Epidermal melanocyte (primary cell): ENCODE results near the gene TRIP13.

ENCODE experiments used
- DNase-seq: peaks from one replicate; pipeline ENCODE4 v3.0.0; 2011; ENCODE audit warnings: low spot score; ENCODE audit not compliant: insufficient read length

The TRIP13 gene

DNA sequence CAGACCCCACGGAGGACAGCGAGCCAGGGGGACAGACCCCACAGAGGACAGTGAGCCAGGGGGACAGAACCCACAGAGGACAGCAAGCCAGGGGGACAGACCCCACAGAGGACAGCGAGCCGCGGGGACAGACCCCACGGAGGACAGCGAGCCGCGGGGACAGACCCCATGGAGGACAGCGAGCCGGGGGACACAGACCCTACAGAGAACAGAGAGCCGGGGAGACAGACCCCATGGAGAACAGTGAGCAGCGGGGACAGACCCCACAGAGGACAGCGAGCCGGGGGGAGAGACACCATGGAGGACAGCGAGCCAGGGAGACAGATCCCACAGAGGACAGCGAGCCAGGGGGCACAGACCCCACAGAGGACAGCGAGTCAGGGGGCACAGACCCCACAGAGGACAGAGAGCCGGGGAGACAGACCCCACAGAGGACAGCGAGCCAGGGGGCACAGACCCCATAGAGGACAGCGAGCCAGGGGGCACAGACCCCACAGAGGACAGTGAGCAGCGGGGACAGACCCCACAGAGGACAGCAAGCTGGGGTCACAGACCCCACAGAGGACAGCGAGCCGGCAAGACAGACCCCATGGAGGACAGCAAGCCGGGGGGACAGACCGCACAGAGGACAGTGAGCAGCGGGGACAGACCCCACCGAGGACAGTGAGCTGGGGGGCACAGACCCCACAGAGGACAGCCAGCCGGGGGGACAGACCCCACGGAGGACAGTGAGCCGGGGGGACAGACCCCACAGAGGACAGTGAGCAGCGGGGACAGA, 37.5 kb upstream of the TRIP13 start:
- DNase-seq, result no peak

DNA sequence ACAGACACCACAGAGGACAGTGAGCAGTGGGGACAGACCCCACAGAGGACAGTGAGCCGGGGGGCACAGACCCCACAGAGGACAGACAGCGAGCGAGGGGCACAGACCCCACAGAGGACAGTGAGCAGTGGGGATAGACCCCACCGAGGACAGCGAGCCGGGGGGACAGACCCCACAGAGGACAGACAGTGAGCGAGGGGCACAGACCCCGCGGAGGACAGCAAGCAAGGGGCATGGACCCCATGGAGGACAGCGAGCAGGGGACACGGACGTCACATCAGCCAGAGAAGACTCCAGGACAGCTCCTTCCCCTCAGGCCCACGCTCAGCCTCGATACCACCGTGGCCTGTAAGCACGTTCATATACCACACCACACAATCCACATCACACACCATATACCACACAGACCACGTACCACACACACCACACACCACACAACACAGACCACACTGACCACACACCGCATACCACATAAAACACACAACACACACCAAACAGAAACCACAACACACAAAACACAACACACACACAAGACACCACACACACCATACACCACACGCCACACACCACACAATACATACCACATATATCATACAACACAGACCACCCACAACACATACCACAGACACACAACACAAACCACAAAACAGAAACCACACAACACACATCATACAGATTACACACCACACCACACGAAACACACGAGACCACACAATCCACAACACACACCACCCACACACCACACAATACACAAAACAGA, 36.7 kb upstream of the TRIP13 start:
- DNase-seq, result no peak

DNA sequence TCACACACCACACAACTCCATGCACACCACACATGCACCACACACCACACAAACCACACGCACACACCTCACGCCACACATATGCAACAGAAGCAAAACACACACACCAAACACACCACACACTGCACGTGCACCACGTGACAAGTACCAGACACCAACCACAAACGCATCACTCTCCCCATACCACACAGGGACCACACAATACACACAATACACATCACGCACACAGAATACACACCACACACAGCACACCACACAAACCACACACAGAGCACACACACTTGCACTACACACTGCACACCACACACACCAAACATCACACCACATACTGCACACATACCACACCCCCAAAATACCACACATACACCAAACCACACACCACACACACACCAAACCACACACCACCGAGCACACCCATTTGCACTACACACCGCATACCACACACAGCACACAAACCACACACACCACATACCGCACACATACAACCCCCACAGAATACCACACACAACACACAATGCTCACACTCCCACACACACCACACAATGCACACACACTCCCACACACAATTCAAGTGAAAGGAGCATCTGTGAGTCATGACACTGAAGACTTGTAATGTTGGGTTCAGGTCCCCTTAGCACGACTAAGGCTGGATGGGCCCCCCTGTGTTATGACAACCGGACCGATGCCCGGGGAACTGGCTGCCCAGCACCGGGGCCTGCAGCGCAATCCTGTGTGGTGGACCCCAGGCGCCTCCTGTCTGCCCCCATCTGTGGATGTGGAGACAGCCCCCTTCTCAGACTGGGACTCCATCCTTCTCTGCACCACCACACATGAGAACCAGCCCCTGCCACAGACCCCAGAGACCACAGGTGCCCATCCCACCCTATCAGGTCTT, 35.9 kb upstream of the TRIP13 start:
- DNase-seq, result no peak

DNA sequence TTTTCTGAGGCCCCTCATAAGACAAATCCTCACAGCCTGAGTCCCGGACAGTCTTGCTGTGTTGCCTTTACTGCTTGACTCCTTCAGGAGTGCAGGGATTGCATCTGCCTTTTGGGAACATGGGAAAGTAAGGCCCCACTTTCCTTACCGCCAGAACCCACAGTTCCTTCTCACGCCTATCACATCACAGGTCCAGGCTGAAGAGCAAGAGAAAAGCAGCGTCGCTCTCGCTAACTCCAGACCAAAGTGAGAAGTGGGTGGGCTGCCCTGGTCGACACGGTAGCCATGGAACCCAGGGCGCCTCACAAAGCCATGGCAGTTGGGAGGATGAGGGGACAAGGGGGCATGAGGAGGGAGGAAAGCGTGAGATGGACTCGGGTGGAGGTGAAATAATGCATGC, 34.0 kb upstream of the TRIP13 start:
- DNase-seq, result no peak

DNA sequence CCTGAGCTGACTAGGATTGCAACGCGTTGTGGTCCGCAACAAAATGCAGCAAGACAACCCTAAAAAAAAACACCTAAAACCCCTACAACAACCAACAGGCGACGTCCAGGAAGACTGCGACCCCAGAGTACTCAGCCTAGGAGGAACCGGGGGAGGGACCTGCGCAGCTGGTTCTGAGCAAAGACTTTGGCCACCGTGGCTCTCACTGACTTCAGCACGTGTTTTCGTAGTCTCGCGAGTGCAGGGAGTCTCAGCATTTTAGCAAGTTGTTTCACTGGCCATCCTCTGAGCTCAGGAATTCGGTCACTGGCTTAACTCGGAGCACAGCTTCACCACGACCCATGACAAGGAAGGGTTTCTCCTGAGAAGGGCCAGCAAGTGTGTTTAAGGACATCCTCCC, 33.3 kb upstream of the TRIP13 start:
- no peak for DNase-seq

DNA sequence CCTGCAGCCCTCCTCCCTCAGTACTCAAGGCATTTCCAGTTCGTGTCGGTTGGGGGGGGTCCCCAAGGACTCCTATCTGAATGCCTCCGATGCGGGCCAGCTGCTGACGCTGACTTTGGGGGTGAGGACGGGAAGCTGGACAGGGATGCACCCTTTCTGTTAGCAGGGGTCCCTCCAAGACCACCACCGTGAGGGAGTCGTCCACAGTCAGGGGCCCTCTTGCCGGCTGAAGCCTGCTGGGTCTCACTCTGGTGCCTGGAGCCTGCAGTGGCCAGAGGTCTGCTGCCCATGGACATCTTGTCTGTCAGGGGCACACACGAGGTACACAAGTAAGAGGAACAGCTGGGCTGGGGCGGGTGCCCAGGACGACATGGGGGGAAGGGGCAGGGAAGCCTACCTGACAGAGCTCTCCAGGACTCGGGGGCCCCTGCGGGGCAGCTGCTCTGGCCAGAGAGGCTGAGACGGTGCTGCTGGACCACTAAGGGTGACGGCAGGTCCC, 32.8 kb upstream of the TRIP13 start:
- no peak for DNase-seq

DNA sequence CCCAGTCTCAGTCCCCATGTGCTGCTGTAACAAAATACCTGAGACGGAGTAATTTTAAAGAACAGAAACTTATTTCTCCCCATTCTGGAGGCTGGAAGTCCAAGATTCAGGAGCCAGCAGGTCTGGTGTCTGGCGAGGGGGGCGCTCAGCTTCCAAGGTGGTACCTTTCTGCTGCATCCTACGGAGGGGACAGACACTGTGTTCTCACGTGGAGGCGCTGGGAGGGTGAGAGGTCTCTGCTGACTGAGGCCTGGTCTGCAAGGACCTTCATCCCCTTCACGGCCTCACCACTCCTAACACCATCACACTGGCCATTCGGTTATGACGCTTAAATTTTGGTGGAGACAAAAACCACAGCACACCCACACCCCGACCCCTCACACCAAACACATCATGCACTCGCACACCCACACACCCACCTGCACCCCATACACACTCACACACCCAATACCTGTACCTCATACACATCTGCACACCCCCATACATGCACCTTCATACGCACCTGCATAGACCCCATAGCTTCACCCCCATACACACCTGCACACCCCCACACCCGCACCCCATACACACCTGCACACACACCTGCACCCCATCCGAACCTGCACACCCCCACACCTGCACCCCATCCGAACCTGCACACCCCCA, 32.1 kb upstream of the TRIP13 start:
- no peak for DNase-seq

DNA sequence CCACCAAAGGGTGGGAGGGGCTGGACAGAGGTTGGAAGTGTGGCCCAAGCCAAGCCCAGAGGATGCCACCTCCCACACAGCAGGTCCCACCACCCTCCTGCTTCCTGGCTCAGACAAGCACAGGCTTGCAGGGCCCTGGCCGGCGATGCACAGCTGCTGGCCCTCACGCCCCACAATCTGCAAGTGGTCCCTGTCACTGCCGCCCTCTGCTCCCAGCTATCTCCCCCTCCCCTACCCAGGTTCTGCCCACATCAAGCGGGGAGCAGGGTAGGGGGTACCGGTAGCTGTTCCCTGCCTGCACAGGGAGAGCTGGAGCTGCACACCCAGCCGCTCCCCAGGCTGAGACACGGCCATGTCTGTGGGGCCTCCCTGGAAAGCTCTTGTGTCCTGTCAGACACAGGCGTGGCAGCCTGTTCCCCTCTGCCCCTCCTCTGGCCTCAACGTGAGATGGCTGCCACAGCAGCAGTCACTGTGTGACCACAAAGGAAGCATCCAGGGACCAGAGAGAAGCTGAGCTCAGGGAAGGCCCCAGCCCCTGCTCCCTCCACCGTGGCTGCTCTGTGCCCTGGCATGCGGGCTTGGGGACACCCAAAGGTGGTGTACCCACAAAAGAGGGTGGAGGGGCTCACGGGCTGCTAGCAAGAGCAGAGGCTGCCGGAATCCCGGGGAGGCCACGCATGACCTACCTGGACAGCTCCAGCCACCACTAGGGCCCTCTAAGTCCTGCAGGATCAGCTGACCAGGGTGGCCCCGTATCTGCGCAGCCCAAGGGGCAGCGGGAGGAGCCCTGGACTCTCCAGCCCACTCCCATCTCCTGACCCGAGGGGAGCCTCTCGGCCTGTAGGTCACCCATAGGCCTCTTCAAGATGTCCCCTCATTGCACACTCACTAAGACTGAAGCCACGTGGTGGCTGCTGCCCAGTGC, 31.0 kb upstream of the TRIP13 start:
- DNase-seq, result no peak

DNA sequence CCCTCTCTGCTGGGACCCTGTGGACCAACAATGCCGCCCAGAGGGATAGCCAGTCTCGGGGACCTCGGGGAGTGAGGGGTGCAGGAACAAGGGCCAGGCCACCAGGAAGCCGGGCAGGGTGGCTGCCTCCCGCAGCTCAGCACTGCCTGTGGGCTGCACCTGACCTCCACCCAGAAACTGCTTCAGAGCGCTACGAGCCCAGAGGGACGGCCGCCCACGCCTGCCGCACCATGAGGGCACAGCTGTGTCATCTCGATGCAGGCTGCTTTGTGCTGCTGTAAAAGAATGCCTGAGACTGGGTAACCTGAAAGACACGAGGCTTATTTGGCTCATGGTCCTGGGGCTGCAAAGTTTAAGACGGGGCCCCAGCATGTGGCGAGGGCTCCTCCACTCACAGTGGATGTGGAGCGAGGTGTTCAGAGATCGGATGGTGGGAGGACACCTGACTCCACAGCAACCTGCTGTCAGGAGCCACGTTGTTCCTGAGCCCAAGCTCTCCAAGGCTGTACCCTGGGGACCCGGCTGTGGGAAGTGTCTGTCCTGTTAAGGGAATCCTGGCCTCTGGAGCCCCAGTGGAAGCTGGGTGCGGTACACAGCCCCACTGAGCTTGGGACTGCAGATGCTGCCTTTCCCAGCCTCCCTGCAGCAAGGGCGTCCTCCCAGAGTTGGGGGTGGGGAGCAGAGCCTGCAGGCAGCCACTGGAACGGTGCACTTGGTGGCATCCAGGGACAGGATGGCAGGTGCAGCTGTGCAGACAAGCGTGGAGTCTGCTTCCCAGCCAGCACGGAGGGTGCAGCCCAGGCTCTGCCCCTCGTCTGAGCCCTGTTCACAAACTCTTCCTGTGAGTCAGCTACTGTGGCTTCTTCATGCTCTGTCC, 30.1 kb upstream of the TRIP13 start:
- DNase-seq, result no peak

DNA sequence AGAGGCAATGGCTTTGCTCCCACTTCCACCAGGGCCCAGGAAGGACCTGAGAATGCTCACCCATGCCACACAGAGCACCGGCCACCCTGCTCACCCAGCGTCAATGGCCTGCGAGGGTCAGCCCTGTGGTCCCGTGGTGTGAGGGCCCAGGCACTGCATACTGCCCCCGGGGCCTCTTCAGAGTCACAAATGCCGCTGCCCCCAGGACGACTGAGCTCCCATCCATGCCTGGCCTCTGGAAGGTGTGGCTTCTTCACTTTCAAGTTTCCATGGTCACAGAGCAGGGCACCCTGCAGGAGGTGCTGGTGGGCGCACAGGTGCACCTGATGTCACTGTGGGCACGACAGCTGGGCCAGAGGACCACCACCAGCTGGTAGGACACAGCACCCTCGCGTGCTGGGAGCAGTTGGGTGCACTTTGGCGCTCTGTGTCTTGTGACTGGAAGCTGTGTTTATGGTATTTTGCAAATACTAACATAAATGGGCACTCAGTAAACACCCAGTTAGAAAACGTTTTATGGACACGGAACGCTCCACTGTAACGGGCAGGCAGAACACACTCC, 29.4 kb upstream of the TRIP13 start:
- no peak for DNase-seq

DNA sequence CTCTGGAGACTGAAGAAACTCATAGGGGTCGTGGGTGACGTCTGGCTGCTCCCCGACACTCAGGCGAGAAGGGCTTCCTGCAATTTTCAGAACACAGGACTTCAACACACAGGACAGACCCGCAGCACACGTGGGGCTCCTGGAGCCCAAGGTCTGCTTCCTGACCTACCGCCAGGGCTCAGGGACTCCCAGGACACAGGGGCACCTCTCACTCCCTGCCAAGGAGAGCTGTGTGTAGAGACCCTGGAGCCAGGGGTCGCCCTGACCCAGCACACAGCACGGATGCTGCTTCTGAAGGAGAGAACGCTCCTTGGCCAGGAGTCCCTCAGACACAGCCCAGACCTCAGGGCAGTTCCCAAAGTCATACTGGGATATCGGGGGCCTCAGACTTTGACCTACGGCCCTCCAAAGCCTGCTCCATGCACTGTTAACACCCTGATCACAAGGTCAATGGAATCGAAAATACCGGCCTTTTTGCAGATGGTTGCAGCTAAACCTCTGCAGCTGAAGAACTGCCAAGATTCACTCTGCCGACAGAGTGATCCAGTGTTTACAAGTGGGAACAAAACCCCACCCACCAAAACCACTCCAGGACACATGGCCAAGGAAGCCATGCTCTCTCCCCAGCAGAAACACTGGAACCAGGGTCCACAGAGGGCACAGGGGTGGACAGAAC, 28.1 kb upstream of the TRIP13 start:
- no peak for DNase-seq

DNA sequence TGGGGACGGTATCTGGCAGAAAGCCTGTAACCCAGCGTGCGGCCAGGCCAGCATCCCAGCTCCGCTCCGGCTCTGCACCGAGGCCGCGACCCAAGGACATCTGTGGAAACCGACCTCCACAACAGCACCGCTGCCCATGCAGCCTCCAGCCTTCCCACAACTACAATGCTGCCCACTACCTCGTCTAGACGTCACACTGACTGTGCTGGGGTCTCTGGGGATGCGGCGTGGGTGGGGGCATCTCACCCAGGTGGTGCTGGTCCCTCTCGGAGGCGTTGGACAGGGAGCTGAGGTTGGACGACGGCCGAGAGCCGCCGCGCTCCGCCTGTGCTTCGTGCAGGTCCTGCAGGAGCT, 27.5 kb upstream of the TRIP13 start:
- no peak for DNase-seq

DNA sequence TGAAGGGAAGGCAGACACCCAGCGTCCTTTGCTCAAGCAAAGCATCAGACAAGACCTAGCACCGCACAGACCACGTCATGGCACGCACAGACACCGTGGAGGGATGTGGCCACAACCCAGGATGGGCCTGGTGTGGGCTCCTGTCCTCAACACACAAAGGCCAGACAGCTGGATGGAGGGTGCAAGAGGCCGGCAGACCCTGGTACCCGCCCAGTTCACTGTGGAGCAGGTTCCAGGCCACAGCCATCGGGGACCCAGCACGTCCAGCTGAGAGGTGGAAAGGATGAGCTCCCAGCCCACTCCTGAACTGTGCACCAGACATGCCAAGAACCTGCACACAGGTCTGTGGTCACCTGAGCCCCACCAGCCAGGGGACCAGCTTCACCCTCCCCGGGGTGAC, 26.9 kb upstream of the TRIP13 start:
- DNase-seq, result no peak

DNA sequence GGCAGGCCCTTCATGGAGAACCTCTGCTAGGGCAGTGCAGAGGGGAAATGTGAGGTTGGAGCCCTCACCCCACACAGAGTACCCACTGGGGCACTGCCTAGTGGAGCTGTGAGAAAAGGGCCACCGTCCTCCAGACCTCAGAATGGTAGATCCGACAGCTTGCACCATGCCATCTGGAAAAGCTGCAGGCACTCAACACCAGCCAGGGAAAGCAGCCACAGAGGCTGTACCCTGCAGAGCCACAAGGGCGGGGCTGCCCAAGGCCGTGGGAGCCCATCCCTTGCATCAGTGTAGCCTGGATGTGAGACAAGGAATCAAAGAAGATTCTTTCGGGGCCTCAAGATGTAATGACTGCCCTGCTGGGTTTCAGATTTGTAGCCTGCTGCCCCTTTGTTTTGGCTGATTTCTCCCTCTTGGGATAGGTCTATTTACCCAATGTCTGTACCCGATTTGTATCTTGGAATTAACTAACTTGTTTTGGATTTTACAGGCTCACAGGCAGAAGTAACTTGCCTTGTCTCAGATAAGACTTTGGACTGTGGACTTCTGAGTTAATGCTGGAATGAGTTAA, 25.3 kb upstream of the TRIP13 start:
- DNase-seq, result no peak

DNA sequence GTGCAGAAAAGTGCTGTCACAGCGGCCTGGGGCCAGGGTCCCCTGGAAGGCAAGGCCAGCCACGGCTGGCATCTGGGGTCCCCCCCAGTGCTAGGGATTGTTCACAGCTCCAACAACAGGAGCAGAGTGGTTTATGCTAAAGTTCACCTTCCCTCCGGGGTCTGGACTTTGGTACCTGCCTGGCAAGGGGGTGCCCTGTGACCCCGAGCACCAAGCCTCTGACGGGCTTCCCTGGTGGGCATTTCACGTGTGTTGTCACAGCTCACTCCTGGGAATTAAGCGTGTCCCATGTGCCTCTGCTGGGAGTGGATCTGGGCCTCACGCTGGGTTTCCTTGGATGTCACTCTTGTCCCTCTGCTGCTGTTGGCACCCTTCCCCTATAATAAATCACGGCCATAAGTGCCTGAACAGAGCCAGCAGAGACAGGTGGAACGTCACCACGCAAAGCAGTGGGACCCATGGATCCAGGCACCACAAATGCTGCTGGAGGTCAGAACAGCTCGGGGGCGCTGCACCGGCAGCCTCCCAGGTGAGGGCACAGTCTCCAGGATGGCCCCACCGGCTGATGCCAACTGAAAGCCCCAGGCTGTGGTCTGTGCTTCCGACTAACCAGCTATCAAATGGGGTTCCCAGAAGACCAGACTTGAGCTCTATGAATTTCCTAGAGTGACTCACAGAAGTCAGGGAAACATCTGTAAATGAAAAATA, 24.1 kb upstream of the TRIP13 start:
- no peak for DNase-seq

DNA sequence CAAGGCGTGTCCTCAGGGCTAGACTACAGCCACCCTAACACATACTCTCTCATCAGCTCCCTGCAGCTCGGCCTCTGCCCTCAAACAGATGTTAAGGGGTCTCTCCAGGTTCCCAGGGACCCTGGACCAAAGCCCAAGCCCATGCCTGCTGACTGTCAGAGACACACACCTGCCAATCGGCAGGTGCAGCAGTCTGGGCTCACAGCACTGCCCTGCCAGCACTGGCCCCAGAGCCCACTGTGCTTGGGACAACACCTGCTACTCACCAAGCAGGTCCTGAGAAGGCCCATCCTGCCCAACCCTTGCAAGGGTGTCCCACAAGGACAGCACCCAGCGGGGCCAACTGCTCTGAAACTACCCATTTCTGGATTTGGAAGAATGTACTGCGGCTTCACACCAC, 21.7 kb upstream of the TRIP13 start:
- DNase-seq, result no peak

DNA sequence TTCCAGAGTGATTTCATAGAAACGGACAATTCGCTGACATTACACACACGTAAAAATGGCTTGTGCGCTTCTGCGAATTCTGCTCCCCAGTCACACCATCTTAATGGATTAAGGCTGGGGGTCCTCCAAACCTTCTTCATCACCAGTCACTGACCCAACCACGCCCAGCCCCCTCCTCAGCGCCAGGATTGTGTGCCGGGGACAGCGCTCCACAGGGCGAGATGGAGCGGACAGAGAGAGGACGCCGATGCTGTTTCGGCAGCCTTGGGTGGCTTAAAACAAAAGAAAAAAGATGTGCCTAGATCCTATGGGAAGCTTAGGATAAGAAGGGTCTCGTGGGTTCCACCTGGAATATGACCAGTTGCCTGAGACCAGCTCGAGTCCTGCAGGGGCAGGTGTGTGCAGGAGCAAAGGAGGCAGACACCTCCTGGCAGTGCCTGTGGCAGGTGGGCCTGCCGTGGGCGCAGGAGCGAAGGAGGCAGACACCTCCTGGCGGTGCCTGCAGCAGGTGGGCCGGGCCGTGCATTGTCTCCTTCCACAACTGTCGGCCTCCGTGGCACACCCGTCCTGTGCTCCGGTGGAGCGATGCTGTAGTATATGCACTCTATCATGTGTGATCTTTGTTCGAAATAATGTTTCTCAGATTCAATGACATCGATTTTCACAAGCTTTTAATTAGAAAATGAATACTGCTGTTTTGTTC, 20.9 kb upstream of the TRIP13 start:
- DNase-seq, result no peak
